HCT116 (cell line): Measurements from ENCODE around the gene CSNK1G2. TPM values are rescaled to one million over a fixed set of nuclear protein-coding genes. Genes with fewer than 3 reads are reported as not detected.

ENCODE experiments used
- ATAC-seq: fragments of 200-7000 bp; cut with Tn5 transposase; 2 replicates; pipeline ENCODE4 v1.9.1; 2020; ENCODE audit warnings: mild to moderate bottlenecking, moderate library complexity
- BruUV-seq: library from RNA; stranded (reverse); fragments of 400-500 nt; replicated peaks from 2 replicates; lab custom pipeline; 2021; lab: Mats Ljungman, UMichigan
- CTCF ChIA-PET: fragments of 300-600 bp; sonication (Branson Sonifier 250); formaldehyde crosslinking; loops from one replicate; lab custom pipeline; 2021; ENCODE audit warnings: antibody characterized with exemption; lab: Charles Lee
- POLR2A ChIA-PET: fragments of 300-600, 350-600 bp; sonication (Branson Sonifier 250); formaldehyde crosslinking; loops from one replicate; lab custom pipeline; 2021; ENCODE audit warnings: antibody characterized with exemption; lab: Charles Lee
- RAD21 ChIA-PET, 2 experiments: fragments of 300-600 bp; sonication (Branson Sonifier 250); formaldehyde crosslinking; loops; one replicate each; lab custom pipeline; 2023; ENCODE audit warnings: low total read pairs in 2 of 2; ENCODE audit not compliant: uncharacterized antibody in 2 of 2, unreplicated experiment in 2 of 2, low non-redundant PET in 1 of 2; lab: Charles Lee
- DNase-seq: peaks from one replicate; pipeline ENCODE4 v3.0.0-alpha.2; 2010; ENCODE audit warnings: low read depth, low spot score
- H2AFZ ChIP-seq: fragments of 200-600 bp; shearing (Covaris generic), sonication (generic); 2 replicates; pipeline ENCODE4 v1.6.1; 2017; ENCODE audit warnings: low read depth, mixed run types, mixed read lengths, antibody characterized with exemption, low read length; ENCODE audit not compliant: poor library complexity, severe bottlenecking
- H3K27ac ChIP-seq: 2 replicates; pipeline ENCODE4 v1.5.1; 2012; ENCODE audit warnings: low read depth, low read length
- H3K27me3 ChIP-seq: fragments of 200-600 bp; sonication (generic); 2 replicates; pipeline ENCODE4 v1.6.1; 2016; ENCODE audit warnings: mixed run types, low read length, mixed read lengths; ENCODE audit not compliant: insufficient read depth
- H3K36me3 ChIP-seq, 2 experiments: fragments of 200-500 bp in 1 of 2; fragments of 200-600 bp in 1 of 2; sonication (Bioruptor generic) in 1 of 2; sonication (generic) in 1 of 2; 2 replicates each; pipeline versions ENCODE4 v1.5.1 to v1.6.1; 2014 to 2016; ENCODE audit warnings: low read length in 2 of 2, inconsistent platforms in 1 of 2, mixed read lengths in 1 of 2, mixed run types in 1 of 2; ENCODE audit not compliant: insufficient read depth in 2 of 2, control insufficient read depth in 1 of 2
- H3K4me1 ChIP-seq, 2 experiments: fragments of 200-600 bp in 1 of 2; sonication (generic) in 1 of 2; 2 replicates each; pipeline versions ENCODE4 v1.5.1 to v1.6.1; 2012 to 2017; ENCODE audit warnings: low read length in 2 of 2, inconsistent platforms in 1 of 2, mild to moderate bottlenecking in 1 of 2, mixed read lengths in 1 of 2, mixed run types in 1 of 2, moderate library complexity in 1 of 2; ENCODE audit not compliant: insufficient read depth in 2 of 2, control insufficient read depth in 1 of 2
- H3K4me2 ChIP-seq: fragments of 200-600 bp; sonication (generic); 2 replicates; pipeline ENCODE4 v1.6.1; 2017; ENCODE audit warnings: mixed run types, low read length, mixed read lengths
- H3K4me3 ChIP-seq, 2 experiments: fragments of 200-600 bp in 1 of 2; sonication (generic) in 1 of 2; replicated peaks in 1 of 2; 2 replicates each; pipeline ENCODE4 v1.5.1; 2011 to 2016; ENCODE audit warnings: low read length in 2 of 2, control low read depth in 1 of 2, low read depth in 1 of 2, mild to moderate bottlenecking in 1 of 2, mixed read lengths in 1 of 2, mixed run types in 1 of 2
- H3K79me2 ChIP-seq: fragments of 200-600 bp; sonication (generic); 2 replicates; pipeline ENCODE4 v1.6.1; 2017; ENCODE audit warnings: mild to moderate bottlenecking, mixed run types, low read length, moderate library complexity, mixed read lengths; ENCODE audit not compliant: insufficient read depth
- H3K9ac ChIP-seq: fragments of 200-600 bp; sonication (generic); 2 replicates; pipeline ENCODE4 v1.6.1; 2016; ENCODE audit warnings: low read length, mixed read lengths
- H3K9me2 ChIP-seq: fragments of 200-600 bp; sonication (generic), shearing (Covaris generic); 2 replicates; pipeline ENCODE4 v1.6.1; 2017; ENCODE audit warnings: mixed run types, mild to moderate bottlenecking, moderate library complexity; ENCODE audit not compliant: insufficient read depth
- H3K9me3 ChIP-seq, 2 experiments: fragments of 200-500 bp in 1 of 2; fragments of 200-600 bp in 1 of 2; sonication (Bioruptor generic) in 1 of 2; sonication (generic) in 1 of 2; 2 replicates each; pipeline ENCODE4 v1.6.1; 2014 to 2017; ENCODE audit warnings: low read length in 2 of 2, mixed read lengths in 2 of 2, inconsistent platforms in 1 of 2, low read depth in 1 of 2, mild to moderate bottlenecking in 1 of 2, mixed run types in 1 of 2, moderate library complexity in 1 of 2; ENCODE audit not compliant: control insufficient read depth in 1 of 2, insufficient read depth in 1 of 2
- H4K20me1 ChIP-seq: fragments of 200-600 bp; sonication (generic), shearing (Covaris generic); 2 replicates; pipeline ENCODE4 v1.6.1; 2017; ENCODE audit warnings: mixed run types, mild to moderate bottlenecking, moderate library complexity; ENCODE audit not compliant: insufficient read depth
- CEBPB ChIP-seq: IDR thresholded peaks from 2 replicates; pipeline ENCODE4 v1.6.1; 2012; ENCODE audit warnings: low read depth
- EGR1 ChIP-seq: IDR thresholded peaks from 2 replicates; pipeline ENCODE4 v1.6.1; 2012; ENCODE audit warnings: low read depth
- EZH2 ChIP-seq: fragments of 200-600 bp; sonication (generic); IDR thresholded peaks from 2 replicates; pipeline ENCODE4 v1.6.1; 2017; ENCODE audit warnings: antibody characterized with exemption, mixed run types
- EZH2phosphoT487 ChIP-seq: fragments of 200-600 bp; IDR thresholded peaks from 2 replicates; pipeline ENCODE4 v1.6.1; 2018; ENCODE audit warnings: antibody characterized with exemption, borderline replicate concordance
- JUND ChIP-seq: IDR thresholded peaks from 2 replicates; pipeline ENCODE4 v1.6.1; 2012
- POLR2AphosphoS5 ChIP-seq: IDR thresholded peaks from 2 replicates; pipeline ENCODE4 v1.6.1; 2011; ENCODE audit warnings: mild to moderate bottlenecking, low read depth, low read length, moderate library complexity
- RAD21 ChIP-seq: IDR thresholded peaks from 2 replicates; pipeline ENCODE4 v1.6.1; 2012; ENCODE audit warnings: low read depth, mild to moderate bottlenecking
- SIN3A ChIP-seq: IDR thresholded peaks from 2 replicates; pipeline ENCODE4 v1.6.1; 2012; ENCODE audit warnings: low read depth
- ZBTB33 ChIP-seq: IDR thresholded peaks from 2 replicates; pipeline ENCODE4 v1.6.1; 2011; ENCODE audit warnings: mild to moderate bottlenecking, low read length, moderate library complexity; ENCODE audit not compliant: insufficient replicate concordance; ENCODE audit errors: extremely low read depth
- ZFX ChIP-seq: fragments of 450-650 bp; IDR thresholded peaks from 2 replicates; pipeline ENCODE4 v1.6.1; 2017
- intact Hi-C: fragments of 100-400 bp; cut with micrococcal nuclease; formaldehyde crosslinking; loops from 2 replicates; pipeline ENCODE4 v1.10.0; 2022
- total RNA-seq: library from RNA; stranded (reverse); gene quantifications from one replicate; pipeline ENCODE4 v1.2.1, GENCODE V29; 2021; ENCODE audit not compliant: unreplicated experiment
- TF ChIP-seq, protein P1 (sequence below): IDR thresholded peaks from 2 replicates; pipeline ENCODE4 v1.6.1; 2012; ENCODE audit warnings: low read depth
- TF ChIP-seq, protein P2 (sequence below): IDR thresholded peaks from 2 replicates; pipeline ENCODE4 v1.6.1; 2012
- TF ChIP-seq, protein P3 (sequence below): IDR thresholded peaks from 2 replicates; pipeline ENCODE4 v1.6.1; 2012

CSNK1G2 gene
- total RNA-seq, 1 experiment from 2014 or later, result 97.9 TPM

DNA sequence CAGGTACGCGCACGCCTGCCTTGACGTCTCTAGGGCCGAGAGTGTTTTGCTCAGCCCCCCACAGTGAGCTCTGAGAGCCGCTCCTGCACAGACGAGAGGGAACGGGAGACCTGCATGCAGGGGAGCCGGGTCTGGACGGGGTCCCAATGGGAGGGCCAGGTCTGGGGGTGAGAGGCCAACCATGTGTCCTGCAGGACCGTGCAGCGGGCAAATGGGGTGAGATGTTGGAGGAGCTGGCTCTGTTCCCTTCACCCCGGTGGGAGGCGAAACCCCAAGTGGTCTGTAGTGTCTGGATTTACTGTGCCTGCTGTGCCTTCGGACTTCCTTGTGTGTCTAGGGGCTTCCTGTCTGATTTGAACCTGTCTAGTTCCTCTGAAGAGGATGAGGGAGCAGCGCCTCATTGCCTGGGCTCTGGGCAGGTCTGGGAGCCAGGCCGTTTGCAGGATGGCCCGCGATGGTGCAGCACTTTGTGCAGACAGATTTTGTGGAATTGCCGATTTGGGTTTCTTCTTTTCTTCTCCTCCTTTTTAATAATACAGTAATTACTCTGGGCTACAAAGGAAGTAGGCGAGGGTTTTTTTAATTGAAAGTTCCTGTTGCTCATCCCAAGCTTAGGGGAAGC, 2.1 kb downstream of the CSNK1G2 start:
- POLR2A ChIA-PET, result no interaction called here
- CTCF ChIA-PET, result no interaction called here
- TF ChIP-seq ZFX (no peak), EZH2 (no peak), POLR2AphosphoS5 (no peak), ZBTB33 (no peak), JUND (no peak)
- Histone ChIP-seq H4K20me1 (no peaks in the 10 kb centered on the region), H2AFZ (no peak overlapping the region), H3K9ac (peak overlapping the region; percentile 87), H3K79me2 (peaks cover 63% of the 10 kb centered on the region), H3K9me3 (no peaks in the 10 kb centered on the region), H3K4me2 (peak overlapping the region; percentile 98), H3K36me3 (no peaks in the 10 kb centered on the region), H3K4me3 (peak overlapping the region; percentile 83 to 92), H3K27me3 (no peaks in the 10 kb centered on the region), H3K4me1 (peaks cover 21 to 63% of the 10 kb centered on the region in 2 experiments), H3K9me2 (no peaks in the 10 kb centered on the region), H3K27ac (peak overlapping the region; percentile 95)
- no peak for ATAC-seq
- intact Hi-C loops, result no loop called here
- no peak for DNase-seq
- no TSS peak for BruUV-seq
- RAD21 ChIA-PET, result no interaction called here

GRCh38 chr19:1943661-1944087, 2.7 kb downstream of the CSNK1G2 start:
- H3K9ac ChIP-seq, result no peak overlapping the region
- no peak overlapping the region for H3K4me3 ChIP-seq
- ATAC-seq (no peak), DNase-seq (no peak)
- no peaks in the 10 kb centered on the region for H4K20me1 ChIP-seq
- H3K9me2 ChIP-seq, result no peaks in the 10 kb centered on the region
- no peaks in the 10 kb centered on the region for H3K27me3 ChIP-seq
- ChIA-PET CTCF (no interaction called here), RAD21 (no interaction called here), POLR2A (no interaction called here)
- no TSS peak for BruUV-seq
- no peaks in the 10 kb centered on the region for H3K9me3 ChIP-seq
- H3K79me2 ChIP-seq, result peaks cover 70% of the 10 kb centered on the region
- intact Hi-C loops, result no loop called here
- peak overlapping the region; percentile 40; the same call in 1 of the 2 replicates for H3K27ac ChIP-seq
- H3K4me2 ChIP-seq, result peak overlapping the region; percentile 98; the same call in 1 of the 2 replicates
- peaks cover 21 to 63% of the 10 kb centered on the region in 2 experiments for H3K4me1 ChIP-seq
- no peaks in the 10 kb centered on the region for H3K36me3 ChIP-seq
- no peak overlapping the region for H2AFZ ChIP-seq
- TF ChIP-seq RAD21 (no peak), CEBPB (no peak), EZH2 (no peak), EGR1 (no peak), EZH2phosphoT487 (no peak), SIN3A (no peak)
- TF ChIP-seq, protein P1, sequence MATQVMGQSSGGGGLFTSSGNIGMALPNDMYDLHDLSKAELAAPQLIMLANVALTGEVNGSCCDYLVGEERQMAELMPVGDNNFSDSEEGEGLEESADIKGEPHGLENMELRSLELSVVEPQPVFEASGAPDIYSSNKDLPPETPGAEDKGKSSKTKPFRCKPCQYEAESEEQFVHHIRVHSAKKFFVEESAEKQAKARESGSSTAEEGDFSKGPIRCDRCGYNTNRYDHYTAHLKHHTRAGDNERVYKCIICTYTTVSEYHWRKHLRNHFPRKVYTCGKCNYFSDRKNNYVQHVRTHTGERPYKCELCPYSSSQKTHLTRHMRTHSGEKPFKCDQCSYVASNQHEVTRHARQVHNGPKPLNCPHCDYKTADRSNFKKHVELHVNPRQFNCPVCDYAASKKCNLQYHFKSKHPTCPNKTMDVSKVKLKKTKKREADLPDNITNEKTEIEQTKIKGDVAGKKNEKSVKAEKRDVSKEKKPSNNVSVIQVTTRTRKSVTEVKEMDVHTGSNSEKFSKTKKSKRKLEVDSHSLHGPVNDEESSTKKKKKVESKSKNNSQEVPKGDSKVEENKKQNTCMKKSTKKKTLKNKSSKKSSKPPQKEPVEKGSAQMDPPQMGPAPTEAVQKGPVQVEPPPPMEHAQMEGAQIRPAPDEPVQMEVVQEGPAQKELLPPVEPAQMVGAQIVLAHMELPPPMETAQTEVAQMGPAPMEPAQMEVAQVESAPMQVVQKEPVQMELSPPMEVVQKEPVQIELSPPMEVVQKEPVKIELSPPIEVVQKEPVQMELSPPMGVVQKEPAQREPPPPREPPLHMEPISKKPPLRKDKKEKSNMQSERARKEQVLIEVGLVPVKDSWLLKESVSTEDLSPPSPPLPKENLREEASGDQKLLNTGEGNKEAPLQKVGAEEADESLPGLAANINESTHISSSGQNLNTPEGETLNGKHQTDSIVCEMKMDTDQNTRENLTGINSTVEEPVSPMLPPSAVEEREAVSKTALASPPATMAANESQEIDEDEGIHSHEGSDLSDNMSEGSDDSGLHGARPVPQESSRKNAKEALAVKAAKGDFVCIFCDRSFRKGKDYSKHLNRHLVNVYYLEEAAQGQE, result no peak
- TF ChIP-seq, protein P2, sequence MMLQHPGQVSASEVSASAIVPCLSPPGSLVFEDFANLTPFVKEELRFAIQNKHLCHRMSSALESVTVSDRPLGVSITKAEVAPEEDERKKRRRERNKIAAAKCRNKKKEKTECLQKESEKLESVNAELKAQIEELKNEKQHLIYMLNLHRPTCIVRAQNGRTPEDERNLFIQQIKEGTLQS, result no peak
- TF ChIP-seq, protein P3, sequence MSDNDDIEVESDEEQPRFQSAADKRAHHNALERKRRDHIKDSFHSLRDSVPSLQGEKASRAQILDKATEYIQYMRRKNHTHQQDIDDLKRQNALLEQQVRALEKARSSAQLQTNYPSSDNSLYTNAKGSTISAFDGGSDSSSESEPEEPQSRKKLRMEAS, result no peak
